Panc1 (cell line): ENCODE measurements around the gene DPH3.

ENCODE experiments used
- POLR2AphosphoS5 ChIP-seq: IDR thresholded peaks from 2 replicates; pipeline ENCODE4 v1.6.1; 2012; ENCODE audit warnings: mild to moderate bottlenecking, low read depth, low read length, moderate library complexity
- REST ChIP-seq, 2 experiments: IDR thresholded peaks; 2 replicates each; pipeline ENCODE4 v1.6.1; 2011 to 2012; ENCODE audit warnings: low read depth in 2 of 2, control low read depth in 1 of 2, low read length in 1 of 2, mild to moderate bottlenecking in 1 of 2, moderate library complexity in 1 of 2; ENCODE audit not compliant: insufficient read depth in 1 of 2
- SIN3A ChIP-seq: IDR thresholded peaks from 2 replicates; pipeline ENCODE4 v1.6.1; 2012; ENCODE audit warnings: low read depth, mild to moderate bottlenecking, low read length, moderate library complexity, borderline replicate concordance; ENCODE audit not compliant: insufficient read depth
- TCF7L2 ChIP-seq: IDR thresholded peaks from 2 replicates; pipeline ENCODE4 v1.6.1; 2011; ENCODE audit warnings: mild to moderate bottlenecking, low read depth, low read length, inconsistent platforms
- TF ChIP-seq, protein P1 (sequence below): fragments of 450-650 bp; IDR thresholded peaks from 2 replicates; pipeline ENCODE4 v1.5.1; 2017; ENCODE audit warnings: mild to moderate bottlenecking

GRCh38 chr3:16214366-16214765 is 50.4 kb downstream of the DPH3 start:
- TF ChIP-seq, protein P1, sequence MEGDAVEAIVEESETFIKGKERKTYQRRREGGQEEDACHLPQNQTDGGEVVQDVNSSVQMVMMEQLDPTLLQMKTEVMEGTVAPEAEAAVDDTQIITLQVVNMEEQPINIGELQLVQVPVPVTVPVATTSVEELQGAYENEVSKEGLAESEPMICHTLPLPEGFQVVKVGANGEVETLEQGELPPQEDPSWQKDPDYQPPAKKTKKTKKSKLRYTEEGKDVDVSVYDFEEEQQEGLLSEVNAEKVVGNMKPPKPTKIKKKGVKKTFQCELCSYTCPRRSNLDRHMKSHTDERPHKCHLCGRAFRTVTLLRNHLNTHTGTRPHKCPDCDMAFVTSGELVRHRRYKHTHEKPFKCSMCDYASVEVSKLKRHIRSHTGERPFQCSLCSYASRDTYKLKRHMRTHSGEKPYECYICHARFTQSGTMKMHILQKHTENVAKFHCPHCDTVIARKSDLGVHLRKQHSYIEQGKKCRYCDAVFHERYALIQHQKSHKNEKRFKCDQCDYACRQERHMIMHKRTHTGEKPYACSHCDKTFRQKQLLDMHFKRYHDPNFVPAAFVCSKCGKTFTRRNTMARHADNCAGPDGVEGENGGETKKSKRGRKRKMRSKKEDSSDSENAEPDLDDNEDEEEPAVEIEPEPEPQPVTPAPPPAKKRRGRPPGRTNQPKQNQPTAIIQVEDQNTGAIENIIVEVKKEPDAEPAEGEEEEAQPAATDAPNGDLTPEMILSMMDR: no peak
- no peak for TF ChIP-seq REST (IDR thresholded peaks at IDR 0.05; ENCODE audit: insufficient read depth in 1 of 2, low read depth in 2 of 2, low read length in 1 of 2)
- no peak for TF ChIP-seq POLR2AphosphoS5
- no peak for TF ChIP-seq SIN3A
- TF ChIP-seq TCF7L2: no peak
